ENCODE data around the gene AMDHD2. TPM values are rescaled to one million over a fixed set of nuclear protein-coding genes. Genes with fewer than 3 reads are reported as not detected.
A peak's percentile ranks its signal among the peaks of the same experiment; 100 is the strongest.
"Not testable (repeated sequence)": the region's sequence is repeated elsewhere in the genome, so short reads cannot be mapped to it uniquely, and the experiment has no call there.

AMDHD2 gene
- total RNA-seq, 2 donors from 2014 or later: 25.5 to 34.3 TPM

- not testable (repeated sequence) for DNase-seq (ENCODE audit: low spot score)
Observed at GRCh38 chr16:2540912-2541311, 20.7 kb downstream of the AMDHD2 start.

GRCh38 chr16:2541409-2541808, 21.2 kb downstream of the AMDHD2 start:
- DNase-seq (ENCODE audit: low spot score); intact Hi-C loops (cut with DNase I): not testable (repeated sequence)

More at GRCh38 chr16:2540912-2541311, 20.7 kb downstream of the AMDHD2 start:
- intact Hi-C loops (cut with DNase I): not testable (repeated sequence)

GRCh38 chr16:2543771-2544170, 23.6 kb downstream of the AMDHD2 start:
- intact Hi-C loops (cut with DNase I); DNase-seq (ENCODE audit: low spot score): not testable (repeated sequence)

GRCh38 chr16:2550283-2550878, 30.2 kb downstream of the AMDHD2 start:
- DNase-seq (ENCODE audit: low spot score); intact Hi-C loops (cut with DNase I): not testable (repeated sequence)

GRCh38 chr16:2551420-2551889, 31.3 kb downstream of the AMDHD2 start:
- DNase-seq (ENCODE audit: low spot score): peak; percentile 38

GRCh38 chr16:2554709-2555425, 34.7 kb downstream of the AMDHD2 start:
- DNase-seq (ENCODE audit: low spot score); intact Hi-C loops (cut with DNase I): not testable (repeated sequence)

More at GRCh38 chr16:2551420-2551889, 31.3 kb downstream of the AMDHD2 start:
- intact Hi-C loops (cut with DNase I): not testable (repeated sequence)

- intact Hi-C loops (cut with DNase I); DNase-seq (ENCODE audit: low spot score): not testable (repeated sequence)
Observed at GRCh38 chr16:2557150-2557549, 37.0 kb downstream of the AMDHD2 start.

GRCh38 chr16:2560131-2560797, 40.1 kb downstream of the AMDHD2 start:
- DNase-seq (ENCODE audit: low spot score); intact Hi-C loops (cut with DNase I): not testable (repeated sequence)

- intact Hi-C loops (cut with DNase I): not testable (repeated sequence)
- peak; percentile 87 for DNase-seq (ENCODE audit: low spot score)
Observed at GRCh38 chr16:2560798-2561133, 40.6 kb downstream of the AMDHD2 start.

- DNase-seq (ENCODE audit: low spot score); intact Hi-C loops (cut with DNase I): not testable (repeated sequence)
Observed at GRCh38 chr16:2567506-2567905, 47.3 kb downstream of the AMDHD2 start.

GRCh38 chr16:2568573-2568972, 48.4 kb downstream of the AMDHD2 start:
- intact Hi-C loops (cut with DNase I); DNase-seq (ENCODE audit: low spot score): not testable (repeated sequence)

GRCh38 chr16:2572704-2573103, 52.5 kb downstream of the AMDHD2 start:
- DNase-seq (ENCODE audit: low spot score); intact Hi-C loops (cut with DNase I): not testable (repeated sequence)

GRCh38 chr16:2575839-2576238, 55.7 kb downstream of the AMDHD2 start:
- DNase-seq (ENCODE audit: low spot score): peak; percentile 13
- intact Hi-C loops (cut with DNase I): not testable (repeated sequence)

- intact Hi-C loops (cut with DNase I); DNase-seq (ENCODE audit: low spot score): not testable (repeated sequence)
Observed at GRCh38 chr16:2577044-2577443, 56.9 kb downstream of the AMDHD2 start.

- DNase-seq (ENCODE audit: low spot score); intact Hi-C loops (cut with DNase I): not testable (repeated sequence)
Observed at GRCh38 chr16:2578905-2579304, 58.7 kb downstream of the AMDHD2 start.

GRCh38 chr16:2580143-2580542, 60.0 kb downstream of the AMDHD2 start:
- peak; percentile 59 for DNase-seq (ENCODE audit: low spot score)
- intact Hi-C loops (cut with DNase I): not testable (repeated sequence)

GRCh38 chr16:2580818-2581217, 60.6 kb downstream of the AMDHD2 start:
- intact Hi-C loops (cut with DNase I): not testable (repeated sequence)

More at GRCh38 chr16:2580818-2581217, 60.6 kb downstream of the AMDHD2 start:
- DNase-seq (ENCODE audit: low spot score): not testable (repeated sequence)

Measured in posterior vena cava (tissue), 2 donors.